Measurements from ENCODE around the gene PLXNA2. TPM values are rescaled to one million over a fixed set of nuclear protein-coding genes. Genes with fewer than 3 reads are reported as not detected.

Gene PLXNA2
- total RNA-seq, 1 donor from 2014 or later: 14.4 TPM

DNA sequence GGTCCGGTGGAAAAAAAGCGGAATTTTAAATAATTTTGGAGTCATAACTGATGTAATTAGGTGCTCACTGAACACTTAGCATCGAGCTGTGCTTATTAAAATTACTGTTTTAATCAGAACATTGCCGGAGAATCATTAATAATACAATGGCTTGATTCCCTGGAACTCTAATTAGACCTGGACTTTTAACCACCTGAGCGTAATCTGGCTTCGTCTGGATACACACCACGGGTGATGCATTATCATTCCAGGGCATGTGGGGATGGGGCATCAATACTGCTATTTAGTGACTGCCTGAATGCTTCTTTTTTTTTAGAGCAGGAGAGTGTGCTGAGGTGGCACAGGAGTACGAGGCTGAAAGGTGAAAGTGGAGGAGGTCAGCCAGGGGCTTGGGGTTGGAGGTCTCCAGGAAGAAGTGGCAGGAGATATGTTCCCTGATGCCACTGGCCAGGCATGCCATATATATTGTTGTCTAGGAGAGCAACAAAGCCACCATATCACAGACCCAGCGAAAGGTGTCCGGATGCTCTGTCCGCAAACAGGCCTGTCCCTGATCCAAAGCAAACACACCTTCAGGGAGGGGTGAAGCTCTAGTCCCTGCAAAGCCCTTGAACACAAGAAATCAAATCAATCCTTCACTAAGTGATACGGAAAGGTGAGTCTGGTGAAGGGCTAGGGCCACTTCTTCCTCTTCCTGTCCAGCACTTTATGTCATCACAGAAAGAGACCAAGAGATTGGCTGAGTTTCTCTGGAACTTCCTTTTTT, 125.2 kb downstream of the PLXNA2 start:
- ATAC-seq (ENCODE audit: poor library complexity) (no peak), DNase-seq (no peak)
- intact Hi-C loops (cut with DNase I): no loop called here

DNA sequence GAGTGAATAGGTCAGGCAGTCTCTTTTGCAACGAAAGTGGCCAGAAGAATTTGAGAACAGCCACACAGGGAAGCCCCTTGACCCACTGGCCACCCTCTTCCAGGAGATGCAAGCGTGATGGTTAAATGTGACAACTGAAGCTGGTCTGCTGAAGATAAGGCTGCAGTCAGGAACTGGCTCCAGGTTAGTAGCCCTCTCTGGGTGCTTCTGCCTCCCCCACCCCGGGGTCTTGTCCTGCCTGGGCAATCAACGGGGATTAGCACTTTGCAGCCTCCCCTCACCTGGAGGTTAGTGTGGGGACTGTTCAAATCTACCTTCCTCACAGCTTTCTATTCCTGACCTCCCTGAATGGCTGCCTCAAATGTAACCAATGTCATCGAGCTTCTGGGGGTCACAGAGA, 125.9 kb downstream of the PLXNA2 start:
- ATAC-seq (ENCODE audit: poor library complexity): no peak
- intact Hi-C loops (cut with DNase I): no loop called here
- DNase-seq: no peak

DNA sequence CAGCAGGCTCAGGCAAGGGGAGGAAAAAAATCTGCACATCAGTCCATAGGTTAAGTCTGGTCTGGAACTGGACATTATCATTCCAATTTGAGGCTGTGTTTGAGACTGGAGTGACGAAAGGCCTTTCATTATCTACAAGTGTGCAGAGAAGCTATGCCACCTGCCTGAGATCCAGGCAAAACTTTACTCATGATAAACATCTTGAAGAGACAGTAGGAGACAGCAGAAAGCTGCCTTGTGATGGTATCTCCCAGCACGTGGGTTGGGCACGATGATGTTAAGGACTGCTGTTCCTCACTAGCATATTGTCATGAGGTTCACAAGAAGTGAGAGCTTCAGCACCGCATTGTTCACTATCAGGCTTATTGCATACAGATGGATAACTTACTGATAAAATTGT, 126.4 kb downstream of the PLXNA2 start:
- DNase-seq (no peak), ATAC-seq (ENCODE audit: poor library complexity) (no peak)
- intact Hi-C loops (cut with DNase I): no loop called here

DNA sequence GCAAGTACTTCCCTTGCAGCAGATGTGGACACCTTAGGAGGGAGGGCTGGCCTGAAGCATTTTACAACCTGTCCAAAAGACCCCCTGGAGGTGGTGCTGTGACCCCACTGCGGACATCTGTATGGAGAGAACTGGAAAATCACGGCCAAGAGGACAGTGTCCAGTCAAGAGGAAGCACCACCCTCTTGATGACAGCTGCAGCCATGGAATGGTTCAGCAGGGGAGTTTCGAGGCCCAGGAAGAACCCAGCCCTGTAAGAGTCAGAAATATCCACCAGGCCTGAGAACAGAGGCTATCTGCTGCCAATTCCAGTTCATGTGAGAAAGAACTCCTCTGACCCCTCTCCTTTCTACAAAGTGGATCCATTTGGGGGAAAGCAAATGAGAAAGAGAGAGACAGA, 126.8 kb downstream of the PLXNA2 start:
- DNase-seq (no peak), ATAC-seq (ENCODE audit: poor library complexity) (peak; percentile 38)
- intact Hi-C loops (cut with DNase I): no loop called here

DNA sequence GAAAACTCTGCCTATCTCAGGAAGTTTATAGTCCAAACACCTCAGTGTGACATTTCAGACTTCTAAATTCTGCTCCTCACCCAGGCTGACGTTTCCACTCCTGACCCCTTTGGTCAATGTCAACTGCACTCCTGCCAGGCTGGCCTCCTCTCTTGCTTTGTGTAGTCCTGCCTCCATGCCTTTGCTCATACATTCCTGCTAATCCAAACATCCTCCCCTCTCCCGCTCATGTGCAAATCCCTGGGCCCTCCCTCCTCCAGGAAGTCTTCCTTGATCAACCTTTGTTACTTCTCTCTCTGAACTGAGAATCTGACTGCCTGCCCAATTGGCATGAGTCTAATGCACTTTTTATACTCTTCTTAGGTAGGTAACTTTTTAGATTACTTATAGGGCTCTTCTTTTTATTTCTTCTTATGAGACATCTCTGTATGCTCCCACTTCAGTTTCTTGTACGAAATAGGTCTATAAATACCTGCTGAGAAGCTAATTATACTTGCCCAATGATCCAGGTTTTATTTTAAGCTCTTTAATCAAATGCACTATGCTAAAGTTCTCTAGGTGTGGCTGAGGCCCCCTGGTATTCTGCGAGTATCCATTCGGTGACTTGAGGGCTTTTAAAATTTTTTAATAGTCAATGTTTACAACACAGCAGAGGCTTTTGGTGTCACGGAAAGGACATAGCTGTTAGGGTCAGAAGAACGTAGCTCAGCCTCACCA, 128.1 kb downstream of the PLXNA2 start:
- ATAC-seq (ENCODE audit: poor library complexity) (peak; percentile 58), DNase-seq (no peak)
- intact Hi-C loops (cut with DNase I): no loop called here

DNA sequence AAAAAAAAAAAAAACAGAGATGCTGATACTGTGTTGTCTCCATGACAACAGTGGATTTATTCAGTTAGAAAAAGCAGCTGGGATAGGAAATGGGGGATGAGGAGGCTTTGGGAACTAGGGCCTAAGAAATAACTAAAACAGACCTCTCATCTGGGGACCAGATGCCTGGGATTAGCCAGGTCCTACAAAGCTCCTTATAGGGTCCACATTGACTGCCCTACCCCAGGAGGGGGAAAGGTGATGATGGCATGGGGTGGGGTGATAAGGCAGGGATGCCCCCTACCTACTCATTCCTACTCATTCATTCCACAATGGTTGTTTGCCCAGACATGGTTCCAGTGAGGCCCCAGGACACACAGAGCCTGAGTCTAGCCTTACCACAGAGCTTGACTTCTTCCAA, 131.2 kb downstream of the PLXNA2 start:
- DNase-seq (no peak), ATAC-seq (ENCODE audit: poor library complexity) (no peak)
- intact Hi-C loops (cut with DNase I): no loop called here

DNA sequence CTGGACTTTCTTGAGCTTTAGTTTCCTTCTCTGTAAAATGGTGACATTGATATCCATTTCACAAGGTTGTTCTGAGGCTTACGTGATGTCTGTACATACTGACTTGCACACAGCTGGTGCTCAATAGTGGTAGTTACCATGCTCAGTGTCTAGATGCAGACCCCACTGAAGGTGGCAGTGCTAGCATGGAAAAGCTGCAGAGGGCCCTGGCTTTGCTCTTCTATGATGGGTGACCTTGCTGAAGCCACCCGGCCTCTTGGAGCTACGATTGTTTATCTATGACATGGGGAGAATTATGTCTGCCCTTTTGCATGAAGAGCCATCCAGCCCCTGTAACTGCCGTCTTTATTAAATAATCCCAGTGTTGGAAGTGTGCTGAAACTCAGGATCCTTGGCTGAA, 131.8 kb downstream of the PLXNA2 start:
- ATAC-seq (ENCODE audit: poor library complexity): no peak
- intact Hi-C loops (cut with DNase I): no loop called here

DNA sequence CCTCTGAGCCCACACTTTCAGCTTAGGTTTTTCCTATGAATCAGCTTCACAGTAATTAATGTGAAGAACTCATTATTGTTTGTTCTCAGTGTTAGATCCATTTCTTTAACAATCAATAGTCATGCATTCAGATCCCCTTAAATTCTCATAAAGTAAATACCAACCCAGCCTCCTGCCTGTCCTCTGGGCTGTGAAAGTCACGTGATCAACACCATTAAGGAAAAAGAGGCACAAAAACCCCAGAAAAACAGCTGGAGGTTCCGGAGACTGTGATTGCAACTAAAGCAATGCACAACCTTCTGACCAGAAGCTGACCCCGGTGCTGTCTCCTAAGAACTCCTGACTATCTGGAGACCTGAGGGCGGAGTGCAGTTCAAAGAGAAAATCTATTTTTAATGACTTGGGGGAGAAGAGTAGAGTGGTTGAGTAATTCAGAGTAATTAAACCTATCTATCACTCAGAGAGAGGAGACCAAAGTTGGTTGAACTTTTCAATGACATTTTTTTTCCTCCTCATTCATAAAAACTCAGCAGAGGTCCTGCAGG, 132.5 kb downstream of the PLXNA2 start:
- intact Hi-C loops (cut with DNase I): no loop called here
- ATAC-seq (ENCODE audit: poor library complexity) (no peak), DNase-seq (no peak)

More for the DNA sequence above, 131.8 kb downstream of the PLXNA2 start:
- no peak for DNase-seq

DNA sequence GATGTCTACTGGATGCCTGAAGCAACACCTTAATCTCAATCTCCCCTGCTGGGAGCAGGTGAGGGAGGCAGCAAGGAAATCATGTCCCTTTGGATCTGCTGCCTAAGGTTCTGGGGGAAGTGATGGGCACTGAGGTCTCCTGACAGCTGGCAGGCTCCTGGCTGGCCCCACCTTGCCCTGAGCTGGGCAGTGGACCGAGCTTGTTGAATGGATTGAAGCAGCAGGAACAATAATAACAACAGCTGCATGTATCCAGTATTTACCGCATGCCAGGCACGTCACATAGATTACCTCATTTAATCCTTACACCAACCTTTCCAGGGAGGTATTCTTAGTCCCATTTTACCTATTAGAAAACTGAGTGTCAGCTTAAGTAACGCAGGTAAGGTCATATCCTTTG, 133.9 kb downstream of the PLXNA2 start:
- DNase-seq: no peak
- intact Hi-C loops (cut with DNase I): no loop called here
- no peak for ATAC-seq (ENCODE audit: poor library complexity)

DNA sequence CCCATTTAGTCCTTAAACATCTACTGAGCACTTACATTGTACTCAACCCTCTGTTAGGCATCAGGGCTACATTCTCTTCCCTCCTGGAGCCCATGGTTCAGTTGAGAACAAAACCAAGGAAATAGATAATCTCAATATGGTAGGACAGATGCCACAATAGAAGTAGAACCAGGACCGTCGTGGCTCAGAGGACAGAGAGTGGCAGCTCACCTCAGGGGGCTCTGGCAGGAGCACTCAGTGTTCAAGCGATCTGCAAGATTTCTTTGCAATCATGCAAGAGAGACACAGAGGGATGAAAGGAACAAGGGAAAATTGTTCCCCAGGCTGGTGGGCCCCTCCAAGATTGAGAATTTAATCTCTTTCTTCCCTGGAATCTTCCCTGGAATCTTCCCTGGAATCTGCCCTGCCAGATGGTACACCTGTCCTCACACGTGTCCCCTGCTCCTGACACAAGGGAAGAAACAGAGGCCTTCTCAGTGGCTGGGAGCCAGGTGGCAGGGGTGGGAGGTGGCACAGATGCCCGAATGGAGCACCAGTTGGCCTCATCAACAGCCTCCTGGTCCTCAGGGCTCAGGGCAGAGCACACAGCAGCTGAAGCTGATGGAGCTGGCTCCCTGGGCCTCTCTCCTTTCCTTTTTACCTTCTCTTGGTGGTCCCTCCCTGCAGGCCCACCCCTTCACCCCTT, 135.4 kb downstream of the PLXNA2 start:
- intact Hi-C loops (cut with DNase I): no loop called here
- ATAC-seq (ENCODE audit: poor library complexity): no peak
- DNase-seq: no peak

DNA sequence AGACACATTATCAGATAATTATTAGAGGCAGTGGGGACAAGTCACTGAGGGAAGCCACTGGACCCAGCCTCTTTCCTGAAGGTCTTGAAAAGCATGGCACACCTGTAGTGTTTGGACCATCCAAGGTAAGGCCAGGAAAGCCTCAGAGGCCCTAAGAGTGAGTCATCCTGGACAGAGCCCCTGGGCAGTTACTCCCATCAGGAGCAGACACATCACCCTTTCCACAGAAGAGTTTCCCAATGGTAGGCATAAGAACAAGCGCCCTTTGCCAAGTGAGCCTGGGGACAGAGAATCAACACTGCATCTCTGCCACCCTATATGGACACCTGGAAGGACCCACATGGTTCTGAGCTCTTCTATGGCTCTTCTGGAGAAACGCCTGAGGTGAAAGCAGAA, 136.0 kb downstream of the PLXNA2 start:
- DNase-seq (no peak), ATAC-seq (ENCODE audit: poor library complexity) (no peak)
- intact Hi-C loops (cut with DNase I): no loop called here

DNA sequence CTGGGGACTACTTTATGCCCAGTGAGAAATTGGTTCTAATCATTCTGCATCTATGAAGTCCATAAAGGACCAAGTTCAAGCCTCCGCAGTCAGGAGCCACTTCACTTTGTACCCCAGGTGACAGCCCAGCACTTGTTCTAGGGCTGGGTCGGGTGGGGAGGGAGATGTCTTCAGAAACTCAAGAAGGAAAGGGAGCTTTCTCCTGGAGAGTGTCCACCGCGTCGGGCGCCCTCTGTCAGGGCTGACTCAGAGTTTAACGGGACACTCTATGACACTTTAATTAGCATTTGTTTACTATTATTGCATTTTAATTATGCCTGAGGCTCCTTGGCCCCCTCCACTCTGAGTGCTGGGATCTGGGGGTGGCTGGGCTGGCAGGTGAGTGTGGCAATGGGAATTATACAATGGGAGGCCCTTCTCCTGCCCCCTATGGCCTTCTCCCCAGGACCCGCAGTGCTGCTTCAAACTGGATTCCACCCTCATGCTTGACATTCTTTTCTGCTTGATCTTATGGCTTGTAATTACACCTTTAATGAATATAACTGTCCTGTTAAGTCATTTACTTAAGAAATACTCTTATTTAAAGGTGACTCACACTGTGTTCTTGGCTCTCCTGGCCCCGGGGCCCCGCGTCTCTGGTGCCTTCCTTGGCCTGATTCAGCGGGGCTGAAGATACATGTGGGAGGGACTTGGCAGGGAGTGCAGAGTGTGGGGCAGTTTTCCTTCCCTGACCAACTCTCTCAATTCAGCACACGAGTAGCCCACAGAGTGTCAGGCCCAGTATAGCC, 136.6 kb downstream of the PLXNA2 start:
- ATAC-seq (ENCODE audit: poor library complexity) (no peak), DNase-seq (peak; percentile 47)
- intact Hi-C loops (cut with DNase I): no loop called here

DNA sequence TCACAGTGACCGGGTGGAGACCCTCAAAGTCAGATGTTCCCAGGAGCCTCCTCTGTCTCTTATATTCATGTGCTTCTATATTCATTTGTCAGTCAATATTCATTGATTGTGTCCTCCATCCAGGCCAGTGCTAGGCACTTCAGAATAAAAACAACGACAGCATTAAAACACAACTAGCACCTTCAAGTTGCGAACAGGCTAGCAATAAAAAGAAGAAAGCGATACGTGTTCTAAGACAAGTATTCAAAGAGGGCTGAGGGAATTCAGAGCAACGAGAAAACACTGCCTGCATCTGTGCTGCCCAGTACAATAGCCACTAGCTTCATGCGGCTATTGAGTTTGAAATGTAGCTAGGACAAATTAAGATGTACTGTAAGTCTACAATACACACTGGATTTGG, 138.0 kb downstream of the PLXNA2 start:
- DNase-seq (no peak), ATAC-seq (ENCODE audit: poor library complexity) (no peak)
- intact Hi-C loops (cut with DNase I): no loop called here

DNA sequence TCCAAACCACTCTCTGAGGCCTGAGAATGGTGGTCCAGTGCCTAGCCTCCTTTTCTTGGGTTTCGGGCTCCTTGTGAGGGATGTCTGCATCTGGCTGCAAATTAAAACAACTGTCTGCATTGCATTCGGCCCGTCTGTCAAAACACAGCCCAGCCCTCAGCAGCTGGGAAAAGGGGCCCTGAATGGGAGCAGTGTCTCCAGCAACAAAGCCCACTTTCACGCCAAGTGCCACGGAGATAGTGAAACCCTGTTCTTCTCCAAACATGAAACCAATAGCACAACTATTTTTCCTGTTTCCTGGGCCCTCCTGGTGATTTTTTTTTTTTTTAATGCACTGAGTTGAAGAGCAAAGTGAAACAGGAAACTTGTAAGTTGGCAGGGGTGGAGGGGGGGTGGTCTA, 138.4 kb downstream of the PLXNA2 start:
- intact Hi-C loops (cut with DNase I): no loop called here

DNA sequence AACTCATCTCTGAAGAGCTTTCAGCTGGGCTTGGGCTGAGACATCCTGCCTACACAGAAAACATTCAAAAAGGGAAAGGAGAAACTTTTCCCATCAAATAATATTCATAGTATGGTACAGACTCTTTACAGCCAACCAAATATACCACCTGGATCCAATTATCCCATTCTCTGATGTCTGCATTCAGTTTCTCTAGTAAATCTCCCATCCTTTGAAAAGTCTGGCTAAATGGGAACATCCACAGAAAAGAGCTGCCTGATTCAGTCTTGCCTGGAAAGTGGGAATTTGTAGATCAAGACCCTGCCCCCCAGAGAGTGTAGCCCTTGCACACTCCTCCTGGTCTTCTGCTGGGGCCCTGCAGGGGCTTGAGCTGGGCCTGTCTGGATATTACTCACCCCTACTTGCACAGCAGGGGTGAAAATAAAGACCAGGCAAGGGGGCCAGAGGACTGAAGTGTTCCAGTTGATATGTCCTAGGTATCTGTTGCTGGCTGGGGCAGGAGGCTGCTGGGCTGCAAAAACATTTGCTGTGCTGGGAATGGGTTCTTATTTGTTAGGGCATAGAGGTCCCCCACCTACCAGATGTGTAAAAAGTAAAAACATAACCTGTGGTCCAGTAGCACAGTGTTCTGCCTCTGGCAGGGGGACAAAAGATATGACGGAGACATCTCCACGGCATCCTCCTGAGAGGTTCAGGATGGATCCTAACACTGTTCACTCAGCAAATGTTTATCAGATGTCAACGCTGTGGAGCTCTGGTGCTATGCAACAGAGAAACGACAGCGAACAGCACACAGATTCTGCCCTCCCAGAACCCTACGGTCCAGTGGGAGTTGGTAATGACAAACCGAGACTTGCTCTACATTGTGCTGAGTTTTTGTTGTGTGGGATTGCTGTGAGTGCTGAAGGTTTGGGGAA, 140.3 kb downstream of the PLXNA2 start:
- DNase-seq (no peak), ATAC-seq (ENCODE audit: poor library complexity) (no peak)
- intact Hi-C loops (cut with DNase I): no loop called here

More for the DNA sequence above, 138.4 kb downstream of the PLXNA2 start:
- DNase-seq: no peak
- no peak for ATAC-seq (ENCODE audit: poor library complexity)

DNA sequence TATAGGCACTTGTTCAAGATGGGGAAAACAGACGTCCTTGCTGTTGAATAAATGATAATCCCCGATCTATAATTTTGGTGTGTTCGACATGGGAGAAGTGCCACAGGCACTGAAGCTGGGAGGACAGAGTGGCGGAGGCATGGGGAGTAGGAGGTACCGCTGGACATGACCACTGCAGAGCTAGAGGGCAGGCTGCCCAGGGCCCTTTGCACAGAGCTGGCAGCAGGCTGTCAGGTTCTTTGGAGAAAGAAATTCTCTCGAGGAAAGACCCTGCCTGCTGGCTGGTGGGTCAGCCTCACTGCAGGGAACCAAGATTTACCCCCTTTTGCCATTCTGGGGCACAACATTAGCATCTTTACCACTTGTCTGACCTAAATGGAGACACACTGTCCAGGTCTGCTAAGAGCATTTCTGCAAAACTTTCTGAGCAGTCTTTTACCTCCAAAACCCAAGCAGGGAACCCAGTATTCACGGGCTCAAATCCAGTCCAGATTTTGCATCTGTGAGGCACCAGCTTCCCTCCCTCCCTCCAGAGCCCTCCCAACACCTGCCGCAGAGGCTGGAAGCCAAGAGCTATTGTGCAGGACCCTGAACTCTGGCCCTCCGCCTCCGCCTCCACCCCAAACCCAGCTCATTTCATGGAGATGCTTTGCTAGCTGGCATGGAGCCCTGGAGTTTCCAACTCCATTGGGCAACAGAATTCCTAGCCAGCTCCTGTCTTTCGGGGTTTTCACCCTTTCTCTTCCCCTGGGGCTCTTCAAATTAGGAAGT, 142.3 kb downstream of the PLXNA2 start:
- peak; percentile 73 for ATAC-seq (ENCODE audit: poor library complexity)
- peak; percentile 59 for DNase-seq
- intact Hi-C loops (cut with DNase I): no loop called here

DNA sequence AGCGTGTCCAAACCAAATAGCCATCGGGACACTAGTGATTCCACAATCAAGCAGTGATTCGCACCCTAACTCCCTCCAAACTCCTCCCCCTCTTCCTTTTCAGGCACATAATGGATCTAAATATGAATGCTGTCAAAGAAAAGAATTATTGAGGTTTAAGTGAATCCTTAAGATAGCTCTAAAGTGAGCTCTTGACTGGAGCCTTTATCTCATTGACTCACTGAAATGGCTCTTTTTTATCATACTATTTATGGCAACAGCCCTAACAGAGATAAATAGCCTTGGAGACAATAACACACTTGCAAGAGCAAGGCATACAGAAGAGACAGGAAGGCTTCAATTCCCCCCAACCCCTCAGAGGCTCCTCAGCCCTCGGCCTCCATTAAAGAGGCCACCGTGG, 143.3 kb downstream of the PLXNA2 start:
- intact Hi-C loops (cut with DNase I): no loop called here
- ATAC-seq (ENCODE audit: poor library complexity) (peak; percentile 38), DNase-seq (no peak)

All from Right ventricle myocardium superior (tissue), 1 donor.